NCI-H146 treated with DMSO at 0.1 percent for 48 hours (cell line): ENCODE results near the gene NRL.

Experiments
- DNase-seq: peaks from one replicate; lab custom pipeline; 2025; ENCODE audit not compliant: unreplicated experiment; lab: John Stamatoyannopoulos, UW

NRL gene

GRCh38 chr14:24145219-24145618, 30.5 kb upstream of the NRL start:
- DNase-seq, result no peak

DNA sequence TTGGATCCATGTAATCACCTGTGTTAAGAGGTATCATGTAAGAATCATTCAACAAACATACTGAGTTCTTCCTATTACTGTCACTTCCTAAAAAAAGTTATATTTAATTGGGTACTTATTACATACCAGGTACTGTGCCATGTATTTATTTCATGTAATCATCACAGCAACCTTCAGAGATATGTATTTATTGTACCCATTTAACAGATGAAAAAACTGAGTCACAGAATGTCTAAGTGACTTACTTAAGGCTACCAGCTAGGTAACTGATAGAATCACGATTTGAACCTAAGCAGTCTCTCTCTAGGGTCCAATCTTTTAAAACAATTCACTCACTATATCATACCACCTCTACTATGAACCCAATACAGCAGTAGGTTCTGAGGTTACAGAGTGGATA, 29.7 kb upstream of the NRL start:
- DNase-seq, result no peak

DNA sequence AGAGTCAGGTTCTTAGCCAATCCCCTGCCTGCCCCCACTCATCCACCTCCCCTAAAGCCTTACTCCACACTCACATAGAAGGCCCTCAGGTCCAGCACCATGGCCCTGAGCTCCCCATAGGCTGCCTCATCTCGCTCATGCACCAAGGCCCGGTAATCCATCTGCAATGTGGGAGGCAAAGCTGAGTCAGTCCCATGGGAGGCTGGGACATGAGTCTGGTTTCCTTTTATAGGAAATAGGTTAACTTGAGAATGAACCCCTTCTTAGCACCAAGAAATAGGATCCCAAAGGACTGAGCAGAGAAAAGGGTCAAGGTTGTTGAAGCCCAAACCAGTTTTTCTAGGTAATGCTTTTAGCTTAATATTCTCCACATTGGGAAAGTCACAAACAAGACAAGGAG, 28.8 kb upstream of the NRL start:
- no peak for DNase-seq

DNA sequence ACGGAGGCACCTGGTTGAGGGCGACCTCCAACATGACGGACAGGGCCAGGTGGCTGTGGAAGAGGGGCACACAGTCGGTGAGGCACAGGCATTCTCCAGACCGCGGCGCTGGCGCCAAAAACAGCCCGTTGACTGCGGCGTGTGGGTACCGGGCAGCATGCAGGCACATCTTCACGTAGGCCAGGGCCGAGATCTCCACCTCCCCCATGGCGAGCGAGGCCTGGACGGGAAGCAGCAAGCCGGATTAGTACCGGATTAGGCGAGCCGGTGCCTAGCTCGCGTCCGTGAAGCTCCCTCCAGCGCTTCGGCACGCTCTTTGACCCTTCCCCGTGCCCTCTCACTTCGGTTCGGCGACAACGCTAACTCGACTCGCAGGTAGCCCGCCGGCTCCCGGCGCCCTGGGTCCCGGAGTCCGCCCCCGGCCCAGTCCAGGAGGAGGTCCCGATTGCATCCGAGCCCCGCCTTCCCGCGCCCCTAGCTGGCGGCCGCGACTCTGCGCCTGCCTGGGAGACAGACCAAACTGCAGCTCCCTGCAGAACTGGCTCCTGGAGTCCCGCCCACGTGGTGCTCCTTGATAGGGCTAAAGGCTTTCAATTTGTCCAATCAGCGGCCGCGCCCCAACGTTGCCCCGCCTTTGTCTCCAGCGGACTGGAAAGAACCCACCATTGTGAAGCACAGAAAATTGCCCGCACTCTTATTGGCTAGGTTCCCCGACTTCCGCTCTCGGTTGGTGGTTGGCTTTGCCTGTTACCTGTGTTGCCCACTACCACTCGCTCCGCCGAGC, 26.5 kb upstream of the NRL start, which contains the start of gene EMC9:
EMC9 (minus strand) TSS at position 495 of the 784 bp plus-strand sequence; CDS start at position 208, 287 bp downstream.
- DNase-seq, result peak; percentile 98

- no peak for DNase-seq
These were observed 24.7 kb upstream of the NRL start for GRCh38 chr14:24139272-24139934.

GRCh38 chr14:24138396-24139271, 23.9 kb upstream of the NRL start:
- DNase-seq, result no peak

DNA sequence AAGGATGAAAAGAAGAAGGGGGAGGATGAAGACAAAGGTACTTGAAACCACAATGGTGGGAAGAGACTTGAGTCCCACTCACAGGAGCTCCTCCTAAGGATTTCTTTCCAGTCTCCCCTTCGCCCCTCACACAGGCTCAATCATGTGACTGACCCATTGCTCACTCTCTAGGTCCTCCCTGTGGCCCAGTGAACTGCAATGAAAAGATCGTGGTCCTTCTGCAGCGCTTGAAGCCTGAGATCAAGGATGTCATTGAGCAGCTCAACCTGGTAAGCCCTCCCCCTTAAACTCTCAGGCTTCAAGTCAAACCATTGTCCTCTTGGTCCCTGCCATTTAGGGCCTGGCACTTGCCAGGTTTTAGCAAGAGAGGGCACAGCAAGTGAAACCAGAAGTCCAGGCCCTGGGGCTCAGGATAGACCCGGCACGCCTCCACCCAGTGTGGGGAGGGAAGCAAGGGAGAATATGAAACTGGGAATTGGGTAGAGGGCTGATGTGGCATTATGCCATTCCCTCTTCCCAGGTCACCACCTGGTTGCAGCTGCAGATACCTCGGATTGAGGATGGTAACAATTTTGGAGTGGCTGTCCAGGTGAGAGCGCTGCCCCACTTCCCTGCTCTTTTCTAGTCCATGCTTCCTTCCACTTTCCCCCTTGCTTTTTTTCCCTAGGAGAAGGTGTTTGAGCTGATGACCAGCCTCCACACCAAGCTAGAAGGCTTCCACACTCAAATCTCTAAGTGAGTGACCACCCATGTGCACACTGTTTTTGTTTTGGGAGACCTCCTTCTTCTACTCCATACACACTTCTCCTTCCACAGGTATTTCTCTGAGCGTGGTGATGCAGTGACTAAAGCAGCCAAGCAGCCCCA, 23.0 kb upstream of the NRL start:
- DNase-seq, result no peak

GRCh38 chr14:24136684-24137528, 22.2 kb upstream of the NRL start:
- no peak for DNase-seq

DNA sequence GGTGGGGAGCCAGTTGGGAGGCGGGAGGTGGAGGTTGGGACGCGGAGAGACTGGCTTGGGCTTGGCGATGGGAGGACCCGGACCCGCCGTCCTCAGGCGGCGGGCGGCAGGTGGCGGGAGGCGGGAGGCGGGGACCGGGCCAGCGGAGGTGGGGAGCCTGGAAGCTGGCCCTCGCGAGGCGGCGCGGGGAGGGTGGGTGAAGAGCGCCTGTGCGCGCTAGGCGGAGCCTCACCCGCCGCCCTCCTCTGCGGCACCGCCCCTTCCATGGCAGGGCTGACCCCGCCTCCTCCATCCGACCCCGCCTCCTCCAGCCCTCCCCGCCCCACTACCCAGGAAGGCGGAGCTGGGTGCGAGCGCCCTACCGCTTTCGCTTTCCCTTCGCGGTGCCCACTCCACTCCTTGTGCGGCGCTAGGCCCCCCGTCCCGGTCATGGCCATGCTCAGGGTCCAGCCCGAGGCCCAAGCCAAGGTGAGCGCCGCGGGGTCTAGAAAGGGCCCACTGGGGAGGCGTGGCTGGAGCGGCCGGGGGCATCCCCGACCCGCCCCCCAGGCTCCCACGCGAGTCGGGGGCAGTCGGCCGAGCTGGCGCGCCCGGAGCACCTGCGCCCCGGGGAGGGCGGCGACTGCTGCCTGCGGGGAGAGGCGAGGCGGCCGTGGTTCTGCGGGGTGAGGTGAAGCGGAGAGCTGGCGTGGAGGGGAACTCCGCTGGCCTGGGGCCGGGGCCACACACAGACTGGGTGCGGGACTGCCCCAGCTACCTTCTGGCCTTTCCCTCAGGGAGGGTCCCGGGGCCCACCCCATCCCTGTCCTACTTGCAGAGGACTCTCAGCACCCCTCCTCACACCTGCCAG, 21.3 kb upstream of the NRL start, which contains the start of gene PSME1:
PSME1 (plus strand) TSS at position 361 of the 850 bp plus-strand sequence; CDS start at position 430, 69 bp downstream.
- DNase-seq, result peak; percentile 84

DNA sequence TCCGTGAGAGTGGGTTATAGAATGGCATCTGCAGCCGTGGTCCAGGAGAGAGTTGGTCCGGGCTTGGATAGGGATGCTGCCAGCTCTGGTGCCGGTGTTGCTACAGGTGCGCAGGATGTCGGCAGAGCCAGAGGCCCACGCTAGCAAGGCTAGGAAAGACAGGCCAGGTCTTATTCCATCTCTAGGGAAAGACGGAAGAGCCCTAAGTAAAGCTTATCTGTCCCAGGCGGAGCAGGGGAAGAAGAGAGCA, 20.8 kb upstream of the NRL start:
- no peak for DNase-seq

GRCh38 chr14:24133735-24134134, 19.0 kb upstream of the NRL start:
- no peak for DNase-seq

GRCh38 chr14:24132976-24133375, 18.2 kb upstream of the NRL start:
- DNase-seq, result no peak

DNA sequence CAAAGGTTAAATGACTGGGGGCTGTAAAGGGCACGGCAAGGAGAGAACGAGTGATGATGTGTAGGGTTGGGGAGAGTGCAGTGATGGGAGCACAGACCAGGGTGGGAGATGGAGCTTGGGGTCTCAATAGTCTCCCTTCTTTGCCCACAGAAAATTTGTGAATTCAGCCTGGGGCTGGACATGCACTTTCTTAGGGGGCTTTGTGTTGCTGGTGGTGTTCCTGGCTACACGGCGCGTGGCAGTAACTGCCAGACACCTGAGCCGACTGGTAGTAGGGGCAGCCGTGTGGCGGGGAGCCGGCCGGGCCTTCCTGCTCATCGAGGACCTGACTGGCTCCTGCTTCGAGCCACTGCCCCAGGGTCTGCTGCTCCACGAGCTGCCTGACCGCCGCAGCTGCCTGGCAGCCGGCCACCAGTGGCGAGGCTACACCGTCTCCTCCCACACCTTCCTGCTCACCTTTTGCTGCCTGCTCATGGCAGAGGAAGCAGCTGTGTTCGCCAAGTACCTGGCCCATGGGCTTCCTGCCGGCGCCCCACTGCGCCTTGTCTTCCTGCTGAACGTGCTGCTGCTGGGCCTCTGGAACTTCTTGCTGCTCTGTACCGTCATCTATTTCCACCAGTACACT, 17.4 kb upstream of the NRL start:
- DNase-seq, result peak; percentile 39

DNA sequence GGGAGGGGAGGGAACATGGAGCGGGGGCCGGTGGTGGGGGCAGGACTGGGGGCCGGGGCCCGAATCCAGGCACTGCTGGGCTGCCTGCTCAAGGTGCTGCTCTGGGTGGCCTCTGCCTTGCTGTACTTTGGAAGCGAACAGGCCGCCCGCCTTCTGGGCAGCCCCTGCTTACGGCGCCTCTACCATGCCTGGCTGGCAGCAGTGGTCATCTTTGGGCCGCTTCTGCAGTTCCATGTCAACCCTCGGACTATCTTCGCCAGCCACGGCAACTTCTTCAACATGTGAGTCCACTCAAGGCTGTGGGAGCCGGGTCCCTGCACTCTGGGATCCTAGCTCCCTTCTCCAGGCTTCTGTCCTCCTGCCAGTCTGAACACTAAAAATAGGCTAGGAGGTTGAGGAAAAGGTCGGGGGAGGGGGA, 16.8 kb upstream of the NRL start:
- no peak for DNase-seq

DNA sequence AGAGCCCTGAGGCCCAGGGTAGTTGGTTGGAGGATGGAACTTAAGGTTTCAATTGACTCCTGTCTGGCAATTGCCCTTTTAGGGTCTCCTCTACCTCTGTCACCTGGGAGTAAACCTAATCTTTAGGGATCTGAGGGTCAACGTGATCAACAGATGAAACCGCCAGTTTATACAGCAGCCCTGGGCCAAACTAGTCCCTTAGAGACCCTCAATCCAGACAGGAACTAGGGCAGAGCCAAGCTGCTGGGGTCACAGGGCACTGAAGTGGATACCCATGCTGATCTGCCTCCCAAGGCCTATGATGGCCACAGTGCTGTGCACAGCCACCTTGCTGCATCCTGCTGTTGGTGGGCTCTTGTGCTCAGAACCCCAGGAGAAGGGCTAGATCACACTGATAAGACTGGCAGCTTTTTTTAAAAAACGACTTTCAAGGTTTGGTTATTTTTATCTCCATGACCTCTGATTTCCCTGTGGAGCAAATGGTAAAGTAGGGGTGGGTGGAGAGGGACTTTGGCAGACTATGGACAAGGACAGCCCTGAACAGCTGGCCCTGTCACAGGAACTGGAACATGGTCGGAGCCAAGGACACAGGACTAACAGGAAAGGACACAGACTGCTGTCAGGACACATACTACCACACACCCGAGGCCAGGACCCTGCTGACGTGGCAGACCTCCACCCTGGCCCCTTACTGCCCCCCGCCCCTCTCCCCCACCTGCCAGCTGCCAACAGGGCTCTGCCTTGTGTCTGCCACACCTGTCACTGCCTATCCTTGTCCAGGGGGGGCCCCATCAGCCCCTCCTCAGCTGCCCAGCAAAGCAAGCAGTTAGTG, 16.2 kb upstream of the NRL start:
- DNase-seq, result no peak

DNA sequence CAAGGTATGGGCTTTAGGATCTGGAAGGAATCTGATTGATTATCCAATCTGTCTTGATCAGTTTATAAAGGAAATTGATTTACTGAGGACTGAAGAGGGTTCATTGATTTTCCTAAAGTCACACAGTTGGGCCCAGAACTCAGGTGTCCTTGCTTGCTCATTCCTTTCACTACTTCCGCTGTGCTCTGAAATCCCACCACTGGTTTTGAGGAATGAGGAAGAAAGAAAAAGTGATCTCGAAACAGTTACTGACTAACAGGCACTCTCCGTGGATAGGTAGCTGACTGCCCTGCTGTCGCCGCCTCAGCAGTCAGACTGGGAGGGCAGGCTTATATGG, 15.6 kb upstream of the NRL start, which contains the start of gene FITM1:
FITM1 (plus strand) TSS at position 280 of the 337 bp plus-strand sequence. CDS start 905 bp downstream, outside the sequence.
- no peak for DNase-seq

DNA sequence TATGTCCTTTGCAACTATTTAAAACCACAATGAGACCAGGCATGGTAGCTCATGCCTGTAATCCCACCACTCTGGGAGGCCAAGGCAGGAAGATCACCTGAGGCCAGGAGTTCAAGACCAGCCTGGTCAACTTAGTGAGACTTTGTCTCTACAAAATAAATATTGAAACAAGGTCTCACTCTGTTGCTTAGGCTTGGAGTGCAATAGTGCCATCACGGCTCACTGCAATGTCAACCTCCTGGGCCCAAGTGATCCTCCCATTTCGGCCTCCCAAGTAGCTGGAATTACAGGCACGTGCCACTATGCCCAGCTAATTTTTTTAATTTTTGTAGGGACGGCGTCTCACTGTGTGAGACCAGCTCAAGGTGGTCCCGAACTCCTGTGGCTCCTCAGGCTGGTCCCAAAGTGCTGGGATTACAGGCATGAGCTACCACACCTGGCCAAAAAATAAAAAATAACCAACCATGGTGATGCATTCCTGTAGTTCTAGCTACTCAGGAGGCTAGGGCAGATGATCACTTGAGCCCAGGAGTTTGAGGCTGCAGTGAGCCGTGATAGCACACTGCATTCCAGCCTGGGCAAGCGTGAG, 14.8 kb upstream of the NRL start:
- no peak for DNase-seq
